ENCODE data around the gene PFDN6. TPM values are rescaled to one million over a fixed set of nuclear protein-coding genes. Genes with fewer than 3 reads are reported as not detected.

Gene PFDN6
- total RNA-seq, 1 experiment from 2014 or later: 85.3 TPM

DNA sequence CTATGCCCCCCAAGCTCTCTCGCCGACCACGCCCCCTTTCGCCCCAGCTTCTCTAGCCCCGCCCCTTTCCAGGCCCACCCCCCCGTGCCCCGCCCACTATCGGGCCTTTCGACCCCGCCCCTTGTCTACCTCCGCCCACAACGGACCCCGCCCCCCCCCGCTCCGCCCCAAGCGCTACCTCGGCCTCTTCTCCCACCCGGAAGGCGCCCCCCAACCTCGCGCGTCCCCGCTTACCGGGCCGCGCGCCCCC lies 27.9 kb downstream of the PFDN6 start:
- no peak for DNase-seq (ENCODE audit: low spot score)

DNA sequence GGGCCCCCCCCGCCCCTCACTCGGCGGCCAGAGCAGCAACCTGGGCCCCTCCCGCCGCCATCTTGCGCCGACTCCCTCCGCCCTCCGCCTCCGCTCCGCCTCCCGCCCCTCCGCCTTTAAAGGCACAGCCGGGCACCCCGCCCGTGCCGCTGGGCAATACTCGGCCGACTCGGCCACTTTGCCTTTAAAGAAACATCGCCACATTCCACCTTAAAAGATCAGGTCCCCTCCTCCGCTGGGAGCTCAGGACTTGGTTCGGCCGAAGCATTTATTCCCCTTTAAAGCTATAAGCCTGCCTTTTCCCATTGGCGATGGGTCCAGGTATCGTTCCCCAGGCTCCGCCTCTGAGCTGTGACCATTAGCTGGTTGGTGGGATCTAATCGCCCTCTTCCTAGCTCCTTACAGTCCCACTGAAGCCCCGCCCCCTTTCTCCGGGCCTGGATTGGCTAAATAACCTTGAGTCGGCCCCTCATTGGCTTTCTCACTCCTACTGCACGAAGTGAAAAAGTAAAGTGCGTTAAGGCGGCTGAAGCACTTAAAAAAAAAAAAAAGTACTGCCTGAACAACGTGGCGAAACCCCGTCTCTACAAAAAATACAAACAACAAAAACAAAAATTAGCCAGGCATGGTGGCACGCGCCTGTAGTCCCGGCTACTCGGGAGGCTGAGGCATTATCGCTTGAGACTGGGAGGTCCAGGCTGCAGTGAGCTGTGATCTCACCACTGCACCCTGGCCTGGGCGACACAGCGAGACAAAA lies 28.4 kb downstream of the PFDN6 start, which contains the start of gene ZBTB22:
ZBTB22 (minus strand) TSS at position 76 of the 757 bp plus-strand sequence. CDS start 828 bp downstream, outside the sequence.
- peak; percentile 97 for DNase-seq (ENCODE audit: low spot score)

- DNase-seq (ENCODE audit: low spot score): no peak
Observed at GRCh38 chr6:33318426-33319073, 29.1 kb downstream of the PFDN6 start.

DNA sequence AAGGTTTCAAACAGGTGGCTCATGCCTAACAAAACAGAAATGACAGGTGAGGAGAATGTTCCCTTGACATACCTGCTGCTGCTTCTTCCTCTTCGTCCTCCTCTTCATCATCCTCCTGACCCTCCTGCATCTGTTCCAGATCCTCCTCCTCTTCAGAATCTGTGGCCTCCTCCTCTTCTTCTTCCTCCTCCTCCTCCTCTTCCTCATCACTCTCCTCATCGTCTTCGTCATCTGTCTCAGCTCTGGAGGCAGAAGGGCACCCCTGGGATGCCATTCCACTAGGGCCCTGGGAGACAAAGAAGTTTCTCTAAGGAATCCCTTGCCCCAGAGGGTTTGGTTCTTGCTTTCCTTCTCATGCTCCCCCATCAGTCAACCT lies 30.5 kb downstream of the PFDN6 start:
- no peak for DNase-seq (ENCODE audit: low spot score)

DNA sequence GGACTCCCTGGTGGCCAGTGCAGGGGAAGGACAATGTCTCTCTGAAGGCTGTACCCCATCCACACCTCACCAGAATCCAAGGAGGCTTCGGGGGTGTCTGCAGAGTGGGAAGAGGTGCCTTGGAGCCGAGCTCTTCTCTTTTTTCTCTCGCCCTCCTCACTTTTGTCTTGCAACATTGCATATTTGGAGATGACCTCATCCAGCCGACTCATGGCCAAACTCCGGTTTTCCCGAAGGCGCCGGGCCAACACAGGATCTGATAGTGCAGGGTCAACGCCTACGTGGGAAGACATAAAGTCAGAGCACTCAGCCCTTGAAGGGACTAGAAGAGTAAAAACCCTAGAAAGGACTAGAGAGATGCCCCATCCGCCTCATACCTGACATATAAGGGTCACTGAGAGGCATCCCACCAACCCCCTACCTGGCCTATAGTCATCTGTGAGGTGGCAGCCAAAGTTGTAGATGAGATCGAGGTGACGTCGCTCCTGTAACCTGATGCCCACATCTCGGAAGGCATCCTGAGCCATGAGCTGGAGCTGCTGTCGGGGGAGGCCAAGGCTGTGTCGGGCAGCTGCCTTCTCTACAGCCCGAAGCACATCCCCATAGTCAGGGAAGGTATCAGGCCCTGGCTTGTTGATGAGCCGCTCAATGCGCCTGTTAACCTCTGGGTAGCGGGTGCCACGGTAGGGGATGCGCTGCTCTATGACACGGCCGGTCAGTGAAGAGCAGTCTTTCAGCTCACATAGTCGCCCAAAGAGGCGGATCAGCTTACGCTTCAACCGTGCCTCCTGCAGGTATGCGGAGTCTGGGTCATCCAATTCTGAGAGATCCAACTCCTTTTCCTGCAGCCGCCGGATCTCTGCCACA lies 31.1 kb downstream of the PFDN6 start:
- DNase-seq (ENCODE audit: low spot score): peak; percentile 48

- no peak for DNase-seq (ENCODE audit: low spot score)
Observed at GRCh38 chr6:33321227-33321626, 31.8 kb downstream of the PFDN6 start.

GRCh38 chr6:33323623-33323948 lies 34.2 kb downstream of the PFDN6 start:
- DNase-seq (ENCODE audit: low spot score): no peak

- no peak for DNase-seq (ENCODE audit: low spot score)
Observed at GRCh38 chr6:33324125-33324524, 34.7 kb downstream of the PFDN6 start.

DNA sequence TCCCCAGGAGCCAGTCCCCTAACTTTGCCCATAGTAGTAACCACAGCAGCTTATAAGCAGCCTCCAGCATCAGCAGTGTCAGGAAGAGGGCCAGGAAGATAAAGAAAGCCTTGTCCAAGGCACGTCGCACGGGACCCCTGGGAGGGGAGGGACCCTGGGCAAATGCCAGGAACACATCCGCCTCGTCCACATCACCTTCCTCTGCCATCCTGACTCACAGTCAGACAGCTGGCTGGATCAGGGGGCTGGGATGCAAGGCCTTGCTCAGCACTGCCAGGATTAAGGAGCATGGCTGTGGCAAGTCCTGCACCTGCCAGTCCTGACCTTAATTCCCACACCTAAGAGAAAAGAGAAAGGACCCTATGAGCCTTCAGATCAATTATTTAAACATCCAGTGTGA lies 39.7 kb downstream of the PFDN6 start:
- DNase-seq (ENCODE audit: low spot score): no peak

DNA sequence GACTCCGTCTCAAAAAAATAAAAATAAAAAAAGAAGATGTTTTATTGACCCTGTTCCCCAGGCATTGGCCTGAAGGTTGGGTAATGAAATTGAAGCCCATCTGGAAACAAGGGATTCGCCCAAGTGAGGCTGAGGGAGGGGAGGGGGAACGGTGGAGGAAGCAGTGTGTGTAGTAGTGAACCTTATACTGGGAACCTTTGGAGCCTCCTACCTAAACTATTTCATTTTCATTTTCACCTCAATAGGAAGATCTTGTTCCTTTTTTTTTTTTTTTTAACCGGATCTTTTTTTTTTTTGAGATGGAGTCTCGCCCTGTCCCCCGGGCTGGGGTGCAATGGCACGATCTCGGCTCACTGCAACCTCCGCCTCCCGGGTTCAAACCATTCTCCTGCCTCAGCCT lies 41.3 kb downstream of the PFDN6 start:
- DNase-seq (ENCODE audit: low spot score): no peak

DNA sequence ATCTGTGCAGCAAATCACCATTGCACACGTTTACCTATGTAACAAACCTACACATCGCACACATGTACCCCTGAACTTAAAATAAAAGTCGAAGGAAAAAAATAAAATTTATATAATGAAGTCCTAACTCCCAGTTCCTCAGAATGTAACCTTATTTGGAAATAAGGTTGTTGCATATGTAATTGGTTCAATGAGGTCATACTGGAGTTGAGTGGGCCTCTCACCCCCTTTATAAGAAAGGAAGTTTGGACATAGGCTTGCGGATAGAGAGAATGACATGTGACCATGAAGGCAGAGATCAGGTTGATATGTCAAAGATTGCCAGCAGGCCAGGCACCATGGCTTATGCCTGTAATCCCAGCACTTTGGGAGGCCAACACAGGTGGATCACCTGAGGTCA lies 44.3 kb downstream of the PFDN6 start:
- DNase-seq (ENCODE audit: low spot score): no peak

GRCh38 chr6:33335916-33336315 lies 46.5 kb downstream of the PFDN6 start:
- DNase-seq (ENCODE audit: low spot score): no peak

GRCh38 chr6:33336495-33336894 lies 47.1 kb downstream of the PFDN6 start:
- DNase-seq (ENCODE audit: low spot score): no peak

DNA sequence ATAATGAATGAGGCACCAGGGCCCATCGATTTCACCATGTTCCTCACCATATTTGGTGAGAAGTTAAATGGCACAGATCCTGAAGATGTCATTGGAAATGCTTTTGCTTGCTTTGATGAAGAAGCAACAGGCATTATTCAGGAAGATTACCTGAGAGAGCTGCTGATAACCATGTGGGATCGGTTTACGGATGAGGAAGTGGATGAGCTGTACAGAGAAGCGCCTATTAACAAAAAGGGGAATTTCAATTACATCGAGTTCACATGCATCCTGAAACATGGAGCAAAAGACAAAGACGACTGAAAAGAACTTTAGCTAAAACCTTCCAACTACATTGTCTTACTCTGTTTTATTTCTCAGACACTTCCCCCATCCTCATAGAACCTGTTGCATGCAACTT lies 49.8 kb downstream of the PFDN6 start:
- DNase-seq (ENCODE audit: low spot score): no peak

Other genes with a start within 250 kb of the PFDN6 start
- gene HLA-DPA1, start 216.0 kb upstream of the PFDN6 start, total RNA-seq (2014; rRNA removed; shearing (Covaris generic)): 0.31 and 0.34 TPM in 2 replicates
- 0.10 TPM in 1 of 2 replicates, not detected in the other for gene HLA-DPB1, start 213.6 kb upstream of the PFDN6 start, total RNA-seq (2014; rRNA removed; shearing (Covaris generic))
- 0.79 and 1.7 TPM in 2 replicates for gene COL11A2, start 97.1 kb upstream of the PFDN6 start, total RNA-seq (2014; rRNA removed; shearing (Covaris generic))
- 14.1 and 20.4 TPM in 2 replicates for gene RXRB, start 88.9 kb upstream of the PFDN6 start, total RNA-seq (2014; rRNA removed; shearing (Covaris generic))
- 77.7 and 120 TPM in 2 replicates for gene SLC39A7, start 88.7 kb upstream of the PFDN6 start, total RNA-seq (2014; rRNA removed; shearing (Covaris generic))
- gene HSD17B8, start 84.9 kb upstream of the PFDN6 start, total RNA-seq (2014; rRNA removed; shearing (Covaris generic)): 0.19 TPM in 1 of 2 replicates, not detected in the other
- 16.2 and 19.7 TPM in 2 replicates for gene RING1, start 81.1 kb upstream of the PFDN6 start, total RNA-seq (2014; rRNA removed; shearing (Covaris generic))
- gene VPS52, start 17.7 kb upstream of the PFDN6 start, total RNA-seq (2014; rRNA removed; shearing (Covaris generic)): 23.2 and 34.3 TPM in 2 replicates
- 2,019 and 2,446 TPM in 2 replicates for gene RPS18, start 17.5 kb upstream of the PFDN6 start, total RNA-seq (2014; rRNA removed; shearing (Covaris generic))
- 0.07 TPM in 2 replicates for gene B3GALT4, start 12.5 kb upstream of the PFDN6 start, total RNA-seq (2014; rRNA removed; shearing (Covaris generic))
- gene WDR46, start 362 bp upstream of the PFDN6 start, total RNA-seq (2014; rRNA removed; shearing (Covaris generic)): 77.9 and 95.4 TPM in 2 replicates
- 17.7 and 18.3 TPM in 2 replicates for gene RGL2, start 9.3 kb downstream of the PFDN6 start, total RNA-seq (2014; rRNA removed; shearing (Covaris generic))
- 59.4 and 61.6 TPM in 2 replicates for gene TAPBP, start 24.5 kb downstream of the PFDN6 start, total RNA-seq (2014; rRNA removed; shearing (Covaris generic))
- gene ZBTB22, start 28.1 kb downstream of the PFDN6 start, total RNA-seq (2014; rRNA removed; shearing (Covaris generic)): 7.6 and 8.8 TPM in 2 replicates
- gene DAXX, start 33.4 kb downstream of the PFDN6 start, total RNA-seq (2014; rRNA removed; shearing (Covaris generic)): 56.2 and 60.0 TPM in 2 replicates
- gene KIFC1, start 102.2 kb downstream of the PFDN6 start, total RNA-seq (2014; rRNA removed; shearing (Covaris generic)): 53.2 and 55.6 TPM in 2 replicates
- 36.0 and 40.8 TPM in 2 replicates for gene PHF1, start 121.4 kb downstream of the PFDN6 start, total RNA-seq (2014; rRNA removed; shearing (Covaris generic))
- gene CUTA, start 128.5 kb downstream of the PFDN6 start, total RNA-seq (2014; rRNA removed; shearing (Covaris generic)): 298 and 347 TPM in 2 replicates
- gene SYNGAP1, start 130.5 kb downstream of the PFDN6 start, total RNA-seq (2014; rRNA removed; shearing (Covaris generic)): 1.8 and 2.5 TPM in 2 replicates
- gene ZBTB9, start 165.0 kb downstream of the PFDN6 start, total RNA-seq (2014; rRNA removed; shearing (Covaris generic)): 5.3 and 7.4 TPM in 2 replicates